Pulmonary artery endothelial cell (primary cell): ENCODE data around the gene CD48. TPM values are rescaled to one million over a fixed set of nuclear protein-coding genes. Genes with fewer than 3 reads are reported as not detected.

ENCODE experiments used
- DNase-seq: peaks from one replicate; pipeline ENCODE4 v3.0.0-alpha.2; 2011; ENCODE audit warnings: low read depth, low spot score
- total RNA-seq: library from RNA; depleted of rRNA; stranded (reverse); fragments of >200 nt; gene quantifications from 2 replicates; pipeline ENCODE4 v1.2.3, GENCODE V29; 2014

CD48 gene
- total RNA-seq, 1 donor from 2014 or later = not detected

GRCh38 chr1:160634543-160635491 is 76.8 kb downstream of the CD48 start:
- DNase-seq = no peak

GRCh38 chr1:160633330-160633903 is 78.2 kb downstream of the CD48 start:
- DNase-seq = no peak

GRCh38 chr1:160631983-160632625 is 79.5 kb downstream of the CD48 start:
- DNase-seq = no peak

GRCh38 chr1:160630523-160631451 is 80.8 kb downstream of the CD48 start:
- no peak for DNase-seq

- no peak for DNase-seq
These were observed 82.1 kb downstream of the CD48 start for GRCh38 chr1:160629286-160630210.

- DNase-seq = no peak
These were observed 82.8 kb downstream of the CD48 start for GRCh38 chr1:160628799-160629263.

Other genes with a start within 250 kb of the CD48 start
- gene SLAMF6, start 188.6 kb downstream of the CD48 start, total RNA-seq = not detected in 2 replicates
- gene CD84, start 132.3 kb downstream of the CD48 start, total RNA-seq = not detected in 2 replicates
- gene SLAMF1, start 64.8 kb downstream of the CD48 start, total RNA-seq = not detected in 2 replicates
- not detected in 2 replicates for gene SLAMF7, start 27.4 kb upstream of the CD48 start, total RNA-seq
- not detected in 2 replicates for gene LY9, start 84.4 kb upstream of the CD48 start, total RNA-seq
- gene CD244, start 151.1 kb upstream of the CD48 start, total RNA-seq = not detected in 2 replicates
- 0.32 TPM in 1 of 2 replicates, not detected in the other for gene ITLN1, start 173.4 kb upstream of the CD48 start, total RNA-seq
- gene ITLN2, start 243.0 kb upstream of the CD48 start, total RNA-seq = not detected in 2 replicates